ENCODE measurements around the gene FHIT.

DNA sequence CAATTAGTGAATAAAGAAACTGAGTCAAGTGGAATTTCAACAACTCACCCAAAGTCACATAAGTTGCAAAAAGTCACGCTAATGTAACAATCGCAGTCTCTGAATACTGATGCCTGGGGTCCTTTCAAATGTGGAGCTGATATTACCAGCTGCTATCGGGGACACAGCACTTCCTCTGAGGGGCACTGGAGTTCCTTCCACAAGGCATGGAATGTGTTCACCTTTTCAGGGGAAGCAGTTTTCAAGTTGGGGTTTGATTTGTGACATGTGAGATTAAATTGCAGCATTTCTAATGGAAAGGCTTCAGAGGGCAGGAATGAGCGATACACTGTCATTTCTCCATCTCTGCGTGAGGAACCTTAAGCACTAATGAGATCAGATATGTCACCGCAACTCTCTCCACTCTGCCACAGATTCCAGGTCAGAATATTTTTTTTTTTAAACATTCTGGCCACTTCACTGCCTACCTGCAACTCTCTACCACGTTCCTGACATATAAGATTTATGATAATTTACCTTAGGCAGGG lies 1394.3 kb downstream of the FHIT start:
- TF ChIP-seq, protein P1, sequence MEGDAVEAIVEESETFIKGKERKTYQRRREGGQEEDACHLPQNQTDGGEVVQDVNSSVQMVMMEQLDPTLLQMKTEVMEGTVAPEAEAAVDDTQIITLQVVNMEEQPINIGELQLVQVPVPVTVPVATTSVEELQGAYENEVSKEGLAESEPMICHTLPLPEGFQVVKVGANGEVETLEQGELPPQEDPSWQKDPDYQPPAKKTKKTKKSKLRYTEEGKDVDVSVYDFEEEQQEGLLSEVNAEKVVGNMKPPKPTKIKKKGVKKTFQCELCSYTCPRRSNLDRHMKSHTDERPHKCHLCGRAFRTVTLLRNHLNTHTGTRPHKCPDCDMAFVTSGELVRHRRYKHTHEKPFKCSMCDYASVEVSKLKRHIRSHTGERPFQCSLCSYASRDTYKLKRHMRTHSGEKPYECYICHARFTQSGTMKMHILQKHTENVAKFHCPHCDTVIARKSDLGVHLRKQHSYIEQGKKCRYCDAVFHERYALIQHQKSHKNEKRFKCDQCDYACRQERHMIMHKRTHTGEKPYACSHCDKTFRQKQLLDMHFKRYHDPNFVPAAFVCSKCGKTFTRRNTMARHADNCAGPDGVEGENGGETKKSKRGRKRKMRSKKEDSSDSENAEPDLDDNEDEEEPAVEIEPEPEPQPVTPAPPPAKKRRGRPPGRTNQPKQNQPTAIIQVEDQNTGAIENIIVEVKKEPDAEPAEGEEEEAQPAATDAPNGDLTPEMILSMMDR (IDR thresholded peaks at IDR 0.05): no peak
- no peak for TF ChIP-seq POLR2A (IDR thresholded peaks at IDR 0.05)
